HG03159 (cell line): ENCODE results near the gene XRCC3.

Experiments used
- ATAC-seq: cut with Tn5 transposase; IDR thresholded peaks from one replicate; pipeline ENCODE4 v1.9.1; 2021; ENCODE audit warnings: mild to moderate bottlenecking, moderate library complexity; ENCODE audit not compliant: unreplicated experiment

Gene XRCC3

GRCh38 chr14:103738701-103739451 lies 23.6 kb upstream of the XRCC3 start:
- no peak for ATAC-seq

GRCh38 chr14:103738166-103738565 lies 22.9 kb upstream of the XRCC3 start:
- no peak for ATAC-seq

GRCh38 chr14:103737432-103738045 lies 22.3 kb upstream of the XRCC3 start:
- no peak for ATAC-seq

- ATAC-seq, result no peak
These were observed 21.5 kb upstream of the XRCC3 start for GRCh38 chr14:103736546-103737431.

GRCh38 chr14:103735815-103736545 lies 20.7 kb upstream of the XRCC3 start:
- ATAC-seq, result no peak

- no peak for ATAC-seq
These were observed 20.2 kb upstream of the XRCC3 start for GRCh38 chr14:103735439-103735814.

GRCh38 chr14:103735022-103735421 lies 19.8 kb upstream of the XRCC3 start:
- no peak for ATAC-seq

GRCh38 chr14:103734081-103734888 lies 19.0 kb upstream of the XRCC3 start:
- no peak for ATAC-seq

GRCh38 chr14:103733651-103734050 lies 18.4 kb upstream of the XRCC3 start:
- no peak for ATAC-seq

- ATAC-seq, result no peak
These were observed 17.8 kb upstream of the XRCC3 start for GRCh38 chr14:103732868-103733620.

- ATAC-seq, result no peak
These were observed 16.9 kb upstream of the XRCC3 start for GRCh38 chr14:103731916-103732867.

- ATAC-seq, result no peak
These were observed 16.2 kb upstream of the XRCC3 start for GRCh38 chr14:103731481-103731880.

GRCh38 chr14:103730490-103731035 lies 15.3 kb upstream of the XRCC3 start:
- ATAC-seq, result no peak

GRCh38 chr14:103729496-103730448 lies 14.5 kb upstream of the XRCC3 start:
- no peak for ATAC-seq

GRCh38 chr14:103728721-103729120 lies 13.5 kb upstream of the XRCC3 start:
- ATAC-seq, result no peak

GRCh38 chr14:103728141-103728540 lies 12.9 kb upstream of the XRCC3 start:
- no peak for ATAC-seq
